ENCODE results near the gene ESRRG.

DNA sequence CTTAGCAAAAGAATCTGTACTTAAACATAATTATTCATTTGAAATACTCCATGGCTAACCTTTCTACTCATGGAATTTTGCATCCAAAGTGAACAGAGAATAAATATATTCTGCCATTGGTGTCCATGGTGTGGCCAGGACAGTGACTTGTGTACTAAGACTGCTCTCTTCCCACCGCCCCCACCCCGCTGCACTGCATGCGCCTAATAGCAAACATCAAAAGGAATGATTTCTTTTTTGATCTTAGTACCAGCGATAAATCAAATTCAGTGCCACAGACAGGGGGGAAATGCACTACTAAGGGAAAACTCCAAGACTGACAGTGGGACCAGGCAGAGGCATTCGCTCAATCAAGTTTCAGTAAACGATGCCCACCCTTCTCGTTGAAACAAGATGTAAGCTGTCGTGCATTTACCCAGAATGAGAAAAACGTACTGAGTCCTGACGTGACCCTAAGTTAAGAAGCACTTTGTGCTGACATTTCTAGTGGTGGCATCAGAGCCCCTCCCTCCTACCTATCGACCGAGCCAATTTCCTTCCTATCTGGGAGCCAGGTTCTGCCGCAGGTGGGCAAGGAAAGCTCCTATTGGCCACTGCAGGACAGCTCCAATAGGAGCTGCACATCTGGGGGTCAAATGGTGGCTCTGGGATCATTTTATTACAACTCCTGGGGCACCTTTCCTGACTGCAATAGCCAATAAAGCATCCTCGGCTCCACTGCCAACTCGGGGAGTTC, 12.5 kb downstream of the ESRRG start:
- TF ChIP-seq CTCF (IDR thresholded peaks at IDR 0.05; ENCODE audit: low read length) = no peak
- TF ChIP-seq EZH2 (optimal IDR thresholded peaks at IDR 0.05; ENCODE audit: low read depth, low read length) = no peak

Data from MM.1S (cell line).